HepG2 (cell line): ENCODE results near the gene SLC16A3. TPM values are rescaled to one million over a fixed set of nuclear protein-coding genes. Genes with fewer than 3 reads are reported as not detected.
A peak's percentile ranks its signal among the peaks of the same experiment; 100 is the strongest.

Experiments used
- AGO1 ChIP-seq: fragments of 200-400 bp; formaldehyde crosslinking; IDR thresholded peaks from 2 replicates; pipeline ENCODE4 v1.6.1; 2017; ENCODE audit warnings: mild to moderate bottlenecking, low read depth, low read length, moderate library complexity; ENCODE audit not compliant: poor library complexity, severe bottlenecking
- CBFB ChIP-seq: sonication (generic); formaldehyde crosslinking; IDR thresholded peaks from 2 replicates; pipeline ENCODE4 v1.4.0; 2020; ENCODE audit warnings: missing genetic modification reagents
- CCDC6 ChIP-seq: sonication (generic); formaldehyde crosslinking; IDR thresholded peaks from 2 replicates; pipeline ENCODE4 v1.8.1; 2022; ENCODE audit warnings: mild to moderate bottlenecking, missing genetic modification reagents, moderate library complexity
- EHMT2 ChIP-seq: fragments of 200-600 bp; sonication (generic); IDR thresholded peaks from 2 replicates; pipeline ENCODE4 v1.7.0; 2017; ENCODE audit warnings: antibody characterized with exemption, low read depth, low read length, borderline replicate concordance
- FOXA3 ChIP-seq: IDR thresholded peaks from 2 replicates; pipeline ENCODE4 v1.6.1; 2016; ENCODE audit warnings: missing genetic modification reagents, missing compliant biosample characterization
- GZF1 ChIP-seq: sonication (generic); formaldehyde crosslinking; IDR thresholded peaks from 2 replicates; pipeline ENCODE4 v1.5.1; 2020; ENCODE audit warnings: mild to moderate bottlenecking, missing genetic modification reagents
- HIVEP1 ChIP-seq: sonication (generic); formaldehyde crosslinking; IDR thresholded peaks from 2 replicates; pipeline ENCODE4 v1.4.0; 2020; ENCODE audit warnings: mild to moderate bottlenecking, missing genetic modification reagents
- IRF2 ChIP-seq: IDR thresholded peaks from 2 replicates; pipeline ENCODE4 v1.6.1; 2018; ENCODE audit warnings: missing genetic modification reagents, missing compliant biosample characterization
- NKX3-1 ChIP-seq: sonication (generic); formaldehyde crosslinking; IDR thresholded peaks from 2 replicates; pipeline ENCODE4 v1.5.0; 2020; ENCODE audit warnings: missing genetic modification reagents
- RAD51 ChIP-seq: fragments of 450-650 bp; IDR thresholded peaks from 2 replicates; pipeline ENCODE4 v1.6.1; 2016; ENCODE audit warnings: borderline replicate concordance
- RARA ChIP-seq: IDR thresholded peaks from 2 replicates; pipeline ENCODE4 v1.6.1; 2016; ENCODE audit warnings: missing genetic modification reagents, missing compliant biosample characterization
- RXRA ChIP-seq: sonication (generic); formaldehyde crosslinking; IDR thresholded peaks from 2 replicates; pipeline ENCODE4 v1.5.1; 2020; ENCODE audit warnings: missing genetic modification reagents
- SAP130 ChIP-seq: IDR thresholded peaks from 2 replicates; pipeline ENCODE4 v1.6.1; 2016; ENCODE audit warnings: low read depth
- SETDB1 ChIP-seq: sonication (generic); formaldehyde crosslinking; IDR thresholded peaks from 2 replicates; pipeline ENCODE4 v1.5.1; 2020; ENCODE audit warnings: missing genetic modification reagents, mild to moderate bottlenecking, borderline replicate concordance
- TBX2 ChIP-seq: sonication (generic); formaldehyde crosslinking; IDR thresholded peaks from 2 replicates; pipeline ENCODE4 v1.5.0; 2020; ENCODE audit warnings: missing genetic modification reagents, mild to moderate bottlenecking, borderline replicate concordance
- ZNF296 ChIP-seq: sonication (generic); formaldehyde crosslinking; conservative IDR thresholded peaks from 2 replicates; pipeline ENCODE4 v1.5.0; 2020; ENCODE audit warnings: mild to moderate bottlenecking, missing genetic modification reagents
- ZNF441 ChIP-seq: sonication (generic); formaldehyde crosslinking; IDR thresholded peaks from 2 replicates; pipeline ENCODE4 v1.7.0; 2021; ENCODE audit warnings: missing genetic modification reagents, borderline replicate concordance
- ZNF460 ChIP-seq: sonication (generic); formaldehyde crosslinking; IDR thresholded peaks from 2 replicates; pipeline ENCODE4 v1.5.1; 2020; ENCODE audit warnings: missing genetic modification reagents, mild to moderate bottlenecking, borderline replicate concordance
- ZNF550 ChIP-seq: sonication (generic); formaldehyde crosslinking; IDR thresholded peaks from 2 replicates; pipeline ENCODE4 v1.4.0; 2020; ENCODE audit warnings: mild to moderate bottlenecking, missing genetic modification reagents, borderline replicate concordance
- polyA plus RNA-seq, 8 experiments: library from polyadenylated mRNA; depleted of rRNA in 3 of 8; stranded (reverse) in 7 of 8; unstranded in 1 of 8; fragments of >200 nt; fragmentation: Illumina TruSeq in 4 of 8; extraction: Trizol in 4 of 8; gene quantifications; 2 replicates each; pipeline versions ENCODE4 v1.2.1 to v1.2.3, GENCODE V29; 2011 to 2016; ENCODE audit warnings: low read depth in 4 of 8, missing spikeins in 1 of 8, mixed read lengths in 1 of 8; ENCODE audit not compliant: insufficient read depth in 1 of 8
- total RNA-seq, 5 experiments: library from RNA; depleted of rRNA; stranded (reverse); fragments of >200 nt; fragmentation: Illumina TruSeq; extraction: Trizol; gene quantifications; 2 replicates each; pipeline ENCODE4 v1.2.3, GENCODE V29; 2016; ENCODE audit warnings: low read depth in 1 of 5
- TF ChIP-seq, protein P1 (sequence below): sonication (generic); formaldehyde crosslinking; IDR thresholded peaks from 2 replicates; pipeline ENCODE4 v1.5.0; 2020; ENCODE audit warnings: missing genetic modification reagents, mild to moderate bottlenecking, borderline replicate concordance
- TF ChIP-seq, protein P2 (sequence below): sonication (generic); formaldehyde crosslinking; IDR thresholded peaks from 2 replicates; pipeline ENCODE4 v1.5.1; 2020; ENCODE audit warnings: mild to moderate bottlenecking, missing genetic modification reagents, moderate library complexity
- TF ChIP-seq, protein P3 (sequence below): sonication (generic); formaldehyde crosslinking; IDR thresholded peaks from 2 replicates; pipeline ENCODE4 v1.8.0; 2023; ENCODE audit warnings: mild to moderate bottlenecking, missing genetic modification reagents
- TF ChIP-seq, protein P4 (sequence below): sonication (generic); formaldehyde crosslinking; IDR thresholded peaks from 2 replicates; pipeline ENCODE4 v1.5.1; 2020; ENCODE audit warnings: mild to moderate bottlenecking, moderate library complexity, missing genetic modification reagents

Gene SLC16A3
- total and polyA plus RNA-seq, 2 of the 13 experiments (the other 11 are each of a cell fraction or from before 2014, with no cell fraction given) = 242 to 349 TPM

DNA sequence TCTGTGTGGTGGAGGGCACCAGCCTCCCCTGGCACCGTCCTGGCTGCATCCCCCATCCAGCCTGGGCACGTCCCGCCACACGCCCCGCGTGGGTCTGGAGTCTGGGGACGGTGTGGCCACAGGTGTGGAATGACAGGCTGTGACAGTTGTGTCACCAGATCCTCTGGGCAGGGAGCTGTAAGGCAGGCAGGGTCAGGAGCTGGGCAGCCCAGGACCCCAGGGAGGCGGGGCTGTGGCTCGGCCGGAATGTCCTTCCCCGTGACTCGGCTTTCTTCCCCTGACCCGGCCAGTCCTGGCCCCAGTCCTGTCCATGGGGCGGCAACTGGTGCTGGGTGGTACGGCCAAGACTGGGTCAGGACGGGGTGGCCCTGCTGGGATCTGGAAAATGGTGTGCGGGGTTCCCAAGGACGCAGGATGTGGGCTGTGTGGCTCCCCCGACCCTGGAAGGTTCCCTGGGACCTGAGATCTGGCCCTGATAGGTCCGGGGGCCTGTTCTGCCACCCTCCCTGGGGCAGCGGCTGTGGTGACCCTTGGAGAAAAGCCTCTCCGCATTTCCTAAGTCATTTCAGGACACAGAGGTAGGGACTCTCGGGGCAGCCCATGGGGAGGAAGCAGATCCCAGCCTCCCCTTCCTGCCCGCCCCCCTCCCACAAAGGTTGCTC, 3.3 kb upstream of the SLC16A3 start (continued):
- TF ChIP-seq, protein P1, sequence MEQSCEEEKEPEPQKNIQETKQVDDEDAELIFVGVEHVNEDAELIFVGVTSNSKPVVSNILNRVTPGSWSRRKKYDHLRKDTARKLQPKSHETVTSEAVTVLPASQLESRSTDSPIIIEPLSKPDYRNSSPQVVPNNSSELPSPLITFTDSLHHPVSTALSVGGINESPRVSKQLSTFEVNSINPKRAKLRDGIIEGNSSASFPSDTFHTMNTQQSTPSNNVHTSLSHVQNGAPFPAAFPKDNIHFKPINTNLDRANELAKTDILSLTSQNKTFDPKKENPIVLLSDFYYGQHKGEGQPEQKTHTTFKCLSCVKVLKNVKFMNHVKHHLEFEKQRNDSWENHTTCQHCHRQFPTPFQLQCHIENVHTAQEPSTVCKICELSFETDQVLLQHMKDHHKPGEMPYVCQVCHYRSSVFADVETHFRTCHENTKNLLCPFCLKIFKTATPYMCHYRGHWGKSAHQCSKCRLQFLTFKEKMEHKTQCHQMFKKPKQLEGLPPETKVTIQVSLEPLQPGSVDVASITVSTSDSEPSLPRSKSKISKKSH (CRISPR knock-in tag) = 0 out of 2 replicates have a peak, but pooled peaks have one; percentile 48
- TF ChIP-seq, protein P2, sequence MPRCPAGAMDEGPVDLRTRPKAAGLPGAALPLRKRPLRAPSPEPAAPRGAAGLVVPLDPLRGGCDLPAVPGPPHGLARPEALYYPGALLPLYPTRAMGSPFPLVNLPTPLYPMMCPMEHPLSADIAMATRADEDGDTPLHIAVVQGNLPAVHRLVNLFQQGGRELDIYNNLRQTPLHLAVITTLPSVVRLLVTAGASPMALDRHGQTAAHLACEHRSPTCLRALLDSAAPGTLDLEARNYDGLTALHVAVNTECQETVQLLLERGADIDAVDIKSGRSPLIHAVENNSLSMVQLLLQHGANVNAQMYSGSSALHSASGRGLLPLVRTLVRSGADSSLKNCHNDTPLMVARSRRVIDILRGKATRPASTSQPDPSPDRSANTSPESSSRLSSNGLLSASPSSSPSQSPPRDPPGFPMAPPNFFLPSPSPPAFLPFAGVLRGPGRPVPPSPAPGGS (CRISPR knock-in tag) = peak; percentile 70; the same call in 1 of the 2 replicates
- TF ChIP-seq FOXA3 (CRISPR knock-in tag) = 0 out of 2 replicates have a peak, but pooled peaks have one; percentile 22
- TF ChIP-seq ZNF441 (CRISPR knock-in tag) = peak; percentile 42; the same call in 1 of the 2 replicates
- TF ChIP-seq SETDB1 (CRISPR knock-in tag) = no peak
- TF ChIP-seq RXRA (CRISPR knock-in tag) = peak; percentile 77; the same call in 1 of the 2 replicates
- TF ChIP-seq NKX3-1 (CRISPR knock-in tag) = 0 out of 2 replicates have a peak, but pooled peaks have one; percentile 35
- TF ChIP-seq IRF2 (CRISPR knock-in tag) = 0 out of 2 replicates have a peak, but pooled peaks have one; percentile 14
- peak; percentile 92 for TF ChIP-seq ZNF296 (CRISPR knock-in tag)
- TF ChIP-seq ZNF550 (CRISPR knock-in tag) = 0 out of 2 replicates have a peak, but pooled peaks have one; percentile 62
- TF ChIP-seq SAP130 (CRISPR knock-in tag) = peak; percentile 91
- no peak for TF ChIP-seq GZF1 (CRISPR knock-in tag)
- TF ChIP-seq, protein P3, sequence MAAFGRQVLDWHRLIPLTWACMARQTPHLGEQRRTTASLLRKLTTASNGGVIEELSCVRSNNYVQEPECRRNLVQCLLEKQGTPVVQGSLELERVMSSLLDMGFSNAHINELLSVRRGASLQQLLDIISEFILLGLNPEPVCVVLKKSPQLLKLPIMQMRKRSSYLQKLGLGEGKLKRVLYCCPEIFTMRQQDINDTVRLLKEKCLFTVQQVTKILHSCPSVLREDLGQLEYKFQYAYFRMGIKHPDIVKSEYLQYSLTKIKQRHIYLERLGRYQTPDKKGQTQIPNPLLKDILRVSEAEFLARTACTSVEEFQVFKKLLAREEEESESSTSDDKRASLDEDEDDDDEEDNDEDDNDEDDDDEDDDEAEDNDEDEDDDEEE (CRISPR knock-in tag) = peak; percentile 22; the same call in 1 of the 2 replicates
- peak; percentile 18; the same call in 1 of the 2 replicates for TF ChIP-seq CBFB (CRISPR knock-in tag)
- TF ChIP-seq EHMT2 = no peak
- TF ChIP-seq RAD51 = no peak
- TF ChIP-seq HIVEP1 (CRISPR knock-in tag) = no peak
- TF ChIP-seq CCDC6 = no peak
- TF ChIP-seq TBX2 (CRISPR knock-in tag) = peak; percentile 47
- TF ChIP-seq AGO1 = peak; percentile 43
- peak; percentile 77 for TF ChIP-seq RARA (CRISPR knock-in tag)
- TF ChIP-seq, protein P4, sequence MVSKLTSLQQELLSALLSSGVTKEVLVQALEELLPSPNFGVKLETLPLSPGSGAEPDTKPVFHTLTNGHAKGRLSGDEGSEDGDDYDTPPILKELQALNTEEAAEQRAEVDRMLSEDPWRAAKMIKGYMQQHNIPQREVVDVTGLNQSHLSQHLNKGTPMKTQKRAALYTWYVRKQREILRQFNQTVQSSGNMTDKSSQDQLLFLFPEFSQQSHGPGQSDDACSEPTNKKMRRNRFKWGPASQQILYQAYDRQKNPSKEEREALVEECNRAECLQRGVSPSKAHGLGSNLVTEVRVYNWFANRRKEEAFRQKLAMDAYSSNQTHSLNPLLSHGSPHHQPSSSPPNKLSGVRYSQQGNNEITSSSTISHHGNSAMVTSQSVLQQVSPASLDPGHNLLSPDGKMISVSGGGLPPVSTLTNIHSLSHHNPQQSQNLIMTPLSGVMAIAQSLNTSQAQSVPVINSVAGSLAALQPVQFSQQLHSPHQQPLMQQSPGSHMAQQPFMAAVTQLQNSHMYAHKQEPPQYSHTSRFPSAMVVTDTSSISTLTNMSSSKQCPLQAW = peak; percentile 31
- TF ChIP-seq ZNF460 = no peak
